LNCaP clone FGC (cell line): Measurements from ENCODE around the gene DGAT2.

Source experiments
- DNase-seq: peaks from one replicate; pipeline ENCODE4 v3.0.0-alpha.2; 2011; ENCODE audit warnings: low read depth
- H3K4me3 ChIP-seq: 2 replicates; pipeline ENCODE4 v1.5.1; 2011; ENCODE audit warnings: mild to moderate bottlenecking, low read depth, low read length, control low read depth
- TF ChIP-seq, protein P1 (sequence below): IDR thresholded peaks from 2 replicates; pipeline ENCODE4 v1.5.1; 2012; ENCODE audit warnings: mild to moderate bottlenecking; ENCODE audit not compliant: control insufficient read depth, insufficient read depth; ENCODE audit errors: extremely low read depth

Gene DGAT2

DNA sequence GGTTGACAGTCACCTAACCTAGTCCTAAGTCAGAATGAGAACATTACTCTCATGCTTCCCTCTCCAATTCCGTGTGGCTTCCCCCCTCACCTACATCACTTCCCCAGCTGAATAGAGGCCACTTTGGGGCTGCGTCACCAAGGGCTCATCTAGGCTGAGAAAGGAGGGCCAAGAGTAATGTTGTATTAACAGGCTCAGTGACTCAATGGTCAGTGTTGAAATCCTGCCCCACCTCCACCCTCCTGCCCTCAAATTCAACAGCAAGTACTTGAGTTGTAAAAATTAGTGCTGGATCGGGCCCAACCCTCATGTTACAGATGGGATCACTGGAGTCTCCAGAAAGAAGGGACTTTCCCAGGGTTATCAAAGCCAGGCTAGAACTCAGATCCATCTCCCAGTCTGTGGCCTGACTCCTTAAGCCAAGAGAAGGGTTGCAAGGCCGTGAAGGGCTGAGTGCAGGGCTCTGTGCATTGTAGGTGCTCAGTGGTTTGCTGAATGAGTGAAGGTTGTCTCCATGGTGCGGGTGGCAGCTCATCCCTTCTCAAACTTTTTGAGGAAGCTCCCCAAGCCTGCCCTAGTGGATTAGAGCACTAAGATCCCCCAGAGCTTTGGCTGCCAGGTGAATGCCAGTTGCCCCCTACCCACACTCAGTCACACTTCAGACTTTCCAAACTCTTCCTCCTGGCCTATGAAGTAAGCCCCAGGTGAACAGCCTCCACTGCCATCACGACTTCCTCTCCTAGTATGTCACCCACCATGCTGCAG is 3.2 kb downstream of the DGAT2 start:
- no peak for DNase-seq
- H3K4me3 ChIP-seq: no peak overlapping the region
- TF ChIP-seq, protein P1, sequence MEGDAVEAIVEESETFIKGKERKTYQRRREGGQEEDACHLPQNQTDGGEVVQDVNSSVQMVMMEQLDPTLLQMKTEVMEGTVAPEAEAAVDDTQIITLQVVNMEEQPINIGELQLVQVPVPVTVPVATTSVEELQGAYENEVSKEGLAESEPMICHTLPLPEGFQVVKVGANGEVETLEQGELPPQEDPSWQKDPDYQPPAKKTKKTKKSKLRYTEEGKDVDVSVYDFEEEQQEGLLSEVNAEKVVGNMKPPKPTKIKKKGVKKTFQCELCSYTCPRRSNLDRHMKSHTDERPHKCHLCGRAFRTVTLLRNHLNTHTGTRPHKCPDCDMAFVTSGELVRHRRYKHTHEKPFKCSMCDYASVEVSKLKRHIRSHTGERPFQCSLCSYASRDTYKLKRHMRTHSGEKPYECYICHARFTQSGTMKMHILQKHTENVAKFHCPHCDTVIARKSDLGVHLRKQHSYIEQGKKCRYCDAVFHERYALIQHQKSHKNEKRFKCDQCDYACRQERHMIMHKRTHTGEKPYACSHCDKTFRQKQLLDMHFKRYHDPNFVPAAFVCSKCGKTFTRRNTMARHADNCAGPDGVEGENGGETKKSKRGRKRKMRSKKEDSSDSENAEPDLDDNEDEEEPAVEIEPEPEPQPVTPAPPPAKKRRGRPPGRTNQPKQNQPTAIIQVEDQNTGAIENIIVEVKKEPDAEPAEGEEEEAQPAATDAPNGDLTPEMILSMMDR: no peak

DNA sequence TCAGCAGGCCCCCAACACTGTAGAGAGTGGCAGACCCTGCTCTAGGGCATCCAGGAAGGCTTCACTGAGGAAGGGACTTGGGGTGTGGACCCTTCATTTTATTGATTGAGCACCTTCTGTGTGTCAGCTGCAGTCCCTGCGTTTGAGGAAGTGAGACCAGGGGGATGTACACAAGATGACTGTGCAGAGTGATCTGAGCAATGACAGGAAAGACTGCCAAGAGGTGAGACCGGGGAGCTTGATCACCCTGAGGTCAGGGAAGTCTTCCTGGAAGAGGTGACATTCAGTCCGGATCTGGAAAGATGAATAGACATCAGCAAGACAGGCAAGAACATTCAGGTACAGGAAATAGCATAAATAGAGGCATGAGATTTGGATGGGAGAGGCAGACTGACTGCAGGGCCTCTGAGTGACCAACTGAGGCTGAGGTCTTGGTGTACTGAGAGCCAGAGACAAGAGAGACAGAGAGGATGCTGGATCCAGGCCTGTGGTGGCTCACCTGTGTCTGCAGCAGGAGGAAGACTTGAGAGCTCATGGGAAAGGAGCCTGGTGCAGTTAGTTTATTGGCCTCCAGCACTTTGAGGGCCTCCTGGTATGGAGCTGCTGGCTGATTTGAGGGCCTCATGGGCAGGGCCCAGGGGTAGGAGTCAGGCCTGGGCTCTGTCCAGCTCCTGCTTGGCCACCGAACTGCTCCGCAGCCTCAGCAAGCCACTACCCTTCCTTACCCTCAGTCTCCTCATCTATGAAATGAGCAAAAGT is 5.2 kb downstream of the DGAT2 start:
- DNase-seq: no peak
- H3K4me3 ChIP-seq: no peak overlapping the region
- TF ChIP-seq, protein P1: no peak

DNA sequence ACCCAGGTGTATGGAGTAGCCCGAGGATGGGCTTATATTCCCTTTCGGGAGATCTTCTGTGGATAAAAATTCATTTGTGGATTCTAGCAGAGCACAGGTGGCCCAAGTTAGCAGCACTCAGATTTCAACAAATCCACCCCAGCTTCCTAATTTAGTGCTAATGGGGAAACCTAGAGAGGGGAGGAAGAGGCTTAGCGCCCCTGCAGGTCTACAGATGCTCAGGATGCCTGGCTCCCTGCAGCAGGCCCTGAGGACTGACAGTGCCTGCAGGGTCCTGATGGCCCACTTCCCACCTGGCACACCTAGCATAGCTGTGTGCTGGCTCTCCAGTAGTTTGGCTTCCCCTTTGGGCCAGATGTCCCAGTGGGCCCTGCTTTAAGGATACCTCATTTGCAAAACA is 6.5 kb downstream of the DGAT2 start:
- TF ChIP-seq, protein P1: no peak
- no peak for DNase-seq
- no peak overlapping the region for H3K4me3 ChIP-seq

DNA sequence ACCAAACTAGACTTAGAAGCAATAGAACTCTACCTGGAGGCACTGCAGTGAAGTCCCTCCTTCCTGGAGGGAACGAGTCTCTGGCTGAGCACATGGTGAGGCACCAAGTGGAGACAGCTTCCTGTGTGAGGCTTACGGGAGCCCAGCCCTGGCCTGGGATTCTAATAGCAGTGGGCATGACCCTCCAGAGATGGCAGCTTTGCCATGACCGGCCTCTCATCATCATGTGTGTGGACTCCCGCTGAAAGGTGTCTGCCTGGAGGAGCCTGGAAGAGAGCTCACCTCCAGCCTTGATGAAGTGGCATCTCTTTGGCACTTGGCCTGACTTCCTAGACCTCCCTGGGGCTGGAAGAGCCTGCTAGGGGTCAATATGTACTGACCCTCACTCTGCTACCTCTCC is 8.0 kb downstream of the DGAT2 start:
- H3K4me3 ChIP-seq: no peak overlapping the region
- TF ChIP-seq, protein P1: no peak
- DNase-seq: no peak

DNA sequence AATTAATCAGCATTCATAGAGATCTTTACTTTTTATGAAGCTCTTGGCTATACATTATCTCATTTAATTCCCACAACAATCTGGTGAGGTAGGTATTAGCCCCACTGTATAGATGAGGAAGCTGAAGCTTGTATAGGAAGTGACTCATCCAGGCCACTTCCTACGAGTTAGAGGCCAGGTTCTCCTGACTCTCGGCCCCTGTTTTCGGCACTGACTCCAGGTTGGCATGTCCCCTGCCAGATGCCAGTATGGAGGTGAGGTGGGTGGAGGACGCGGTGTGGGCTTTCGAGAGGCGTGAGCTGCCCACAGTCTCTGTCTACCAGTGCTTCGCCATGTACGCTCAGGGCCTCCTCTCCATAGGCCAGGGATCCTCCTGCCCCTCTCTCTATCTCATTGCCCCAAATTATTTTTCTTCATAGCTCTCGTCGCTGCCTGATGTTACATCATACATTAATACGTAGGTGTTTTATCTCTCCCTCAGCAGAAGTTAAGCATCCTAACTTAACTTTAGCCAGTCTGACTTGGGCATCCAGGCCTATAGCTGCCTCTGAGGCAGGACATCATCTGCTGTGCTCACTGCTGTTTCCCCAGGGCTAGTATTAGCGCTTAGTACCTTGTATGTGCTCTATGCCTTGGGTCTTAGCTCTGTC is 9.0 kb downstream of the DGAT2 start:
- no peak for DNase-seq
- no peak overlapping the region for H3K4me3 ChIP-seq
- TF ChIP-seq, protein P1: no peak

DNA sequence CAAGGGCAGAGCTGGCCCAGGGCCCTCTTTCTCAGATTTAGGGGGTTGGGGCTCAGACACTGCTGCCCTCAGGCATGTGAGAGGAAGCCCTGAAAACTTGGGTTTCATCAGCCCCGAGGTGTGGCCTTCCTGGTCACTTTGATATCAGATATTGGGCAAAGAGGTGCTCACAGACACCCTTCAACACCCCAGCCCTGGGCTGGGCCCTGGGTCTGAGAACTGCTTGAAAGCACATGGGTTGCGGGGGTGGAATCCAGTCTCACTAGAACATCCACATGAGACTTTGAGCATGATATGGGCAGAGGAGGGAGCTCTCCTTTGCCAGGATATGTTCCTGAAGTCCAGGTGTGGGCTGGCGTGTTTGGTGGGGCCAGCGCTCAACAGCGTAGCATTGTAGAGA is 10.4 kb downstream of the DGAT2 start:
- H3K4me3 ChIP-seq: no peak overlapping the region
- TF ChIP-seq, protein P1: no peak
- no peak for DNase-seq
